GM19043 (cell line): ENCODE data around the gene MOV10.
"Not testable (repeated sequence)": the region's sequence is repeated elsewhere in the genome, so short reads cannot be mapped to it uniquely, and the experiment has no call there.

ENCODE experiments used
- ATAC-seq: cut with Tn5 transposase; IDR thresholded peaks from one replicate; pipeline ENCODE4 v1.9.1; 2021; ENCODE audit warnings: low read depth; ENCODE audit not compliant: unreplicated experiment

Gene MOV10

GRCh38 chr1:112674440-112674985, at the start of gene MOV10:
TSS of gene MOV10 (plus strand) at chr1:112674659. CDS start at chr1:112674913, 254 bp downstream.
- ATAC-seq = peak; percentile 54

- ATAC-seq = no peak
Measured at GRCh38 chr1:112625696-112626095, 48.8 kb upstream of the MOV10 start.

- ATAC-seq = no peak
Measured at GRCh38 chr1:112626193-112626592, 48.3 kb upstream of the MOV10 start.

- ATAC-seq = no peak
Measured at GRCh38 chr1:112626887-112627286, 47.6 kb upstream of the MOV10 start.

GRCh38 chr1:112628516-112628915, 45.9 kb upstream of the MOV10 start:
- no peak for ATAC-seq

GRCh38 chr1:112629256-112629655, 45.2 kb upstream of the MOV10 start:
- ATAC-seq = no peak

- no peak for ATAC-seq
Measured at GRCh38 chr1:112633628-112634027, 40.8 kb upstream of the MOV10 start.

GRCh38 chr1:112634367-112634766, 40.1 kb upstream of the MOV10 start:
- ATAC-seq = no peak

- no peak for ATAC-seq
Measured at GRCh38 chr1:112636056-112636455, 38.4 kb upstream of the MOV10 start.

- peak; percentile 52 for ATAC-seq
Measured at GRCh38 chr1:112636597-112637253, 37.7 kb upstream of the MOV10 start.

GRCh38 chr1:112637254-112638109, 37.0 kb upstream of the MOV10 start:
- no peak for ATAC-seq

GRCh38 chr1:112638110-112638428, 36.4 kb upstream of the MOV10 start:
- ATAC-seq = no peak

- ATAC-seq = not testable (repeated sequence)
Measured at GRCh38 chr1:112640437-112640836, 34.0 kb upstream of the MOV10 start.

GRCh38 chr1:112643080-112643479, 31.4 kb upstream of the MOV10 start:
- ATAC-seq = no peak

- ATAC-seq = no peak
Measured at GRCh38 chr1:112646225-112646624, 28.2 kb upstream of the MOV10 start.

- no peak for ATAC-seq
Measured at GRCh38 chr1:112651205-112651604, 23.3 kb upstream of the MOV10 start.

GRCh38 chr1:112665857-112666256, 8.6 kb upstream of the MOV10 start:
- no peak for ATAC-seq

GRCh38 chr1:112666946-112667345, 7.5 kb upstream of the MOV10 start:
- no peak for ATAC-seq

GRCh38 chr1:112672009-112672408, 2.5 kb upstream of the MOV10 start:
- no peak for ATAC-seq

GRCh38 chr1:112672842-112673241, 1.6 kb upstream of the MOV10 start:
- ATAC-seq = no peak

GRCh38 chr1:112673592-112674439, 643 bp upstream of the MOV10 start:
- ATAC-seq = no peak
